Ishikawa (cell line): ENCODE results near the gene PAM.

ENCODE experiments used
- CEBPB ChIP-seq: IDR thresholded peaks from 2 replicates; pipeline ENCODE4 v1.6.1; 2012
- CREB1 ChIP-seq: IDR thresholded peaks from 2 replicates; pipeline ENCODE4 v1.6.1; 2012; ENCODE audit warnings: low read depth
- EGR1 ChIP-seq: IDR thresholded peaks from 2 replicates; pipeline ENCODE4 v1.6.1; 2012
- EP300 ChIP-seq: IDR thresholded peaks from 2 replicates; pipeline ENCODE4 v1.6.1; 2012; ENCODE audit warnings: borderline replicate concordance
- FOXM1 ChIP-seq: IDR thresholded peaks from 2 replicates; pipeline ENCODE4 v1.6.1; 2012; ENCODE audit warnings: low read depth, borderline replicate concordance
- MAX ChIP-seq: IDR thresholded peaks from 2 replicates; pipeline ENCODE4 v1.6.1; 2012
- NFIC ChIP-seq: IDR thresholded peaks from 2 replicates; pipeline ENCODE4 v1.6.1; 2012
- RAD21 ChIP-seq: IDR thresholded peaks from 2 replicates; pipeline ENCODE4 v1.6.1; 2012; ENCODE audit warnings: low read depth
- REST ChIP-seq: IDR thresholded peaks from 2 replicates; pipeline ENCODE4 v1.6.1; 2012; ENCODE audit warnings: low read depth, mild to moderate bottlenecking
- TAF1 ChIP-seq: IDR thresholded peaks from 2 replicates; pipeline ENCODE4 v1.6.1; 2012; ENCODE audit warnings: low read depth, mild to moderate bottlenecking
- TCF12 ChIP-seq: IDR thresholded peaks from 2 replicates; pipeline ENCODE4 v1.6.1; 2012; ENCODE audit warnings: low read depth
- TEAD4 ChIP-seq: IDR thresholded peaks from 2 replicates; pipeline ENCODE4 v1.6.1; 2012
- YY1 ChIP-seq: IDR thresholded peaks from 2 replicates; pipeline ENCODE4 v1.6.1; 2012; ENCODE audit warnings: low read depth
- ZBTB7A ChIP-seq: IDR thresholded peaks from 2 replicates; pipeline ENCODE4 v1.6.1; 2012; ENCODE audit warnings: low read depth
- TF ChIP-seq, protein P1 (sequence below): IDR thresholded peaks from 2 replicates; pipeline ENCODE4 v1.6.1; 2012

The PAM gene

DNA sequence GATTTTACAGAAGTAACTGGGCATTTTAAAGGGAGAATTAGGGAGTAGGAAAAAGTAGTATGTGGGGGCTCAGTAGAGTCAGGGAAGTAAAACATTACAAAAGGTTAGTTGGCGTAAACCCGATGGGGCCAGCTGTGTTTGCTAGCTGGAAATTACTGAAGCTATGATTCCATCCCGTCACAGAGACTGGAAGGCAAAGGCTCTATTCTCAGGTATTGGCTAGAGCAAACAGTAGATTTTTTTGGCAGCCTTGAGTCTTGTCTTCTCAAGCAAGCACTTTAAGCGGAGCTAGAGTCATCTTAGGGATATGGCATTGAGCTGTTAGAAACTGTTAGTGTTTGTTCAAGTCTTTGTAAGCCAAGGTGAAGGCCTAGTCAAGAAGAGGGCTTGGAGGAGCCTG, 121.5 kb downstream of the PAM start:
- TF ChIP-seq RAD21 (no peak), EGR1 (no peak), FOXM1 (no peak), EP300 (no peak), ZBTB7A (no peak), REST (no peak)

- TF ChIP-seq TEAD4 = no peak
- TF ChIP-seq TAF1 = no peak
- TF ChIP-seq MAX = no peak
- no peak for TF ChIP-seq CREB1
- no peak for TF ChIP-seq TCF12
- no peak for TF ChIP-seq CEBPB
- no peak for TF ChIP-seq YY1
- TF ChIP-seq, protein P1, sequence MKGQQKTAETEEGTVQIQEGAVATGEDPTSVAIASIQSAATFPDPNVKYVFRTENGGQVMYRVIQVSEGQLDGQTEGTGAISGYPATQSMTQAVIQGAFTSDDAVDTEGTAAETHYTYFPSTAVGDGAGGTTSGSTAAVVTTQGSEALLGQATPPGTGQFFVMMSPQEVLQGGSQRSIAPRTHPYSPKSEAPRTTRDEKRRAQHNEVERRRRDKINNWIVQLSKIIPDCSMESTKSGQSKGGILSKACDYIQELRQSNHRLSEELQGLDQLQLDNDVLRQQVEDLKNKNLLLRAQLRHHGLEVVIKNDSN = no peak
- TF ChIP-seq NFIC = no peak
- TF ChIP-seq EGR1 = no peak
- no peak for TF ChIP-seq REST
- no peak for TF ChIP-seq ZBTB7A
- TF ChIP-seq RAD21 = no peak
- TF ChIP-seq EP300 = no peak
- no peak for TF ChIP-seq FOXM1
Observed at GRCh38 chr5:102879741-102880140, 124.6 kb downstream of the PAM start.

DNA sequence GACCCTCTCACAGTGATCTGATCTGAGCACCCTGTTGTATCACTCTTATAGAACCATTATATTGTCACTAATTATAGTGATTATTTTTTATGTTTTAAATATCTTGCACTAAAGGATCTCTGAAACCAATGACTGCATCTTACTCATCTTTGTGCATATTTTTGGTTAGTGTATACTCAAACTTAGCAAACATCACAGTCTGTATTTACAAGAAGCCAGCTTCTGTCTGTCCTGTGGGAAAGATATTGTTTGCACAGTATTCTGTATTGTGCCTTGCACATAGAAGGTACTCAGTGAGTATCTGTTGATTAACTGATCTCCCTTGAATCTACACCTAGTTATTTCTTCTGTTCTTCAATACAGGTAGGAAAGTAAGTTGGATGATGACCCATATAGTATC, 131.5 kb downstream of the PAM start:
- no peak for TF ChIP-seq EP300
- no peak for TF ChIP-seq TAF1
- no peak for TF ChIP-seq YY1
- no peak for TF ChIP-seq CREB1
- TF ChIP-seq CEBPB = no peak
- no peak for TF ChIP-seq NFIC
- no peak for TF ChIP-seq EGR1
- TF ChIP-seq, protein P1 = no peak
- no peak for TF ChIP-seq FOXM1
- TF ChIP-seq ZBTB7A = no peak
- TF ChIP-seq TCF12 = no peak
- no peak for TF ChIP-seq RAD21
- no peak for TF ChIP-seq TEAD4
- no peak for TF ChIP-seq REST
- no peak for TF ChIP-seq MAX

GRCh38 chr5:102888483-102888882, 133.4 kb downstream of the PAM start:
- TF ChIP-seq NFIC (no peak), ZBTB7A (no peak), TEAD4 (no peak), TCF12 (no peak), RAD21 (no peak), EP300 (no peak), CEBPB (no peak), YY1 (no peak), TAF1 (no peak), FOXM1 (no peak), MAX (no peak), REST (no peak), CREB1 (no peak)
- TF ChIP-seq, protein P1 = no peak
